HepG2 (cell line): ENCODE results near the gene EPHA3. TPM values are rescaled to one million over a fixed set of nuclear protein-coding genes. Genes with fewer than 3 reads are reported as not detected.

Source experiments
- ATAC-seq: fragments of 200-7000 bp; cut with Tn5 transposase; 3 replicates; pipeline ENCODE4 v1.9.1; 2020; ENCODE audit warnings: mild to moderate bottlenecking, moderate library complexity
- BruUV-seq: library from RNA; stranded (reverse); fragments of 400-500 nt; replicated peaks from 2 replicates; lab custom pipeline; 2021; lab: Mats Ljungman, UMichigan
- CTCF ChIA-PET: fragments of 300-600 bp; formaldehyde crosslinking; extraction: SDS; loops from one replicate; lab custom pipeline; 2021; ENCODE audit warnings: low total read pairs, inconsistent platforms, low intra/inter-chr PET ratio; lab: Yijun Ruan, JAX
- POLR2A ChIA-PET: fragments of 350-600 bp; sonication (Branson Sonifier 250); formaldehyde crosslinking; loops from one replicate; lab custom pipeline; 2020; ENCODE audit warnings: antibody characterized with exemption, inconsistent platforms; lab: Yijun Ruan, JAX
- DNase-seq: peaks from one replicate; pipeline ENCODE4 v3.0.0-alpha.2; 2015; ENCODE audit warnings: low spot score
- FAIRE-seq: peaks from 3 replicates; lab custom pipeline; 2011; peaks lifted over from hg19 to GRCh38; lab: Jason Lieb, UNC
- H2AFZ ChIP-seq: one replicate; pipeline ENCODE4 v1.6.1; 2011; ENCODE audit warnings: low read length, inconsistent platforms
- H3K27ac ChIP-seq: fragments of 300-600 bp; 3 replicates; pipeline ENCODE4 v1.8.0; 2011; ENCODE audit warnings: mixed run types, mild to moderate bottlenecking, mixed read lengths, low read length, inconsistent platforms; ENCODE audit not compliant: insufficient read depth; ENCODE audit errors: extremely low read length
- H3K27me3 ChIP-seq, 2 experiments: fragments of 200-600 bp in 1 of 2; 2 replicates in 1 of 2; 3 replicates in 1 of 2; pipeline versions ENCODE4 v1.6.0 to v1.8.0; 2011; ENCODE audit warnings: low read length in 2 of 2, mild to moderate bottlenecking in 2 of 2, moderate library complexity in 2 of 2, inconsistent platforms in 1 of 2; ENCODE audit not compliant: insufficient read depth in 2 of 2, control insufficient read depth in 1 of 2
- H3K36me3 ChIP-seq, 2 experiments: fragments of 200-600 bp in 1 of 2; replicated peaks in 1 of 2; 2 replicates in 1 of 2; 3 replicates in 1 of 2; pipeline versions ENCODE4 v1.5.1 to v1.8.0; 2011; ENCODE audit warnings: low read length in 2 of 2, inconsistent platforms in 1 of 2; ENCODE audit not compliant: insufficient read depth in 2 of 2, control insufficient read depth in 1 of 2
- H3K4me1 ChIP-seq: 2 replicates; pipeline ENCODE4 v1.5.1; 2012; ENCODE audit warnings: low read length, inconsistent platforms; ENCODE audit not compliant: insufficient read depth
- H3K4me2 ChIP-seq: 2 replicates; pipeline ENCODE4 v1.6.0; 2011; ENCODE audit warnings: low read depth, low read length, inconsistent platforms
- H3K4me3 ChIP-seq, 3 experiments: fragments of 200-600 bp in 1 of 3; sonication (generic), shearing (Covaris generic) in 1 of 3; replicated peaks in 1 of 3; 2 replicates each; pipeline ENCODE4 v1.5.1; 2011 to 2016; ENCODE audit warnings: low read length in 3 of 3, inconsistent platforms in 2 of 3, low read depth in 2 of 3, mild to moderate bottlenecking in 2 of 3, control low read depth in 1 of 3, mixed read lengths in 1 of 3; ENCODE audit not compliant: insufficient read depth in 1 of 3
- H3K79me2 ChIP-seq: one replicate; pipeline ENCODE4 v1.6.1; 2011; ENCODE audit warnings: low read length, inconsistent platforms; ENCODE audit not compliant: insufficient read depth
- H3K9ac ChIP-seq: 2 replicates; pipeline ENCODE4 v1.6.0; 2011; ENCODE audit warnings: mild to moderate bottlenecking, low read depth, low read length, inconsistent platforms; ENCODE audit not compliant: insufficient read depth
- H3K9me3 ChIP-seq: 2 replicates; pipeline ENCODE4 v1.5.1; 2012; ENCODE audit warnings: mild to moderate bottlenecking, low read length
- H4K20me1 ChIP-seq: 2 replicates; pipeline ENCODE4 v1.6.0; 2011; ENCODE audit warnings: inconsistent platforms, mild to moderate bottlenecking, low read length, moderate library complexity; ENCODE audit not compliant: insufficient read depth
- GATAD1 ChIP-seq: IDR thresholded peaks from 2 replicates; pipeline ENCODE4 v1.6.1; 2016; ENCODE audit warnings: missing genetic modification reagents, missing compliant biosample characterization
- GPBP1L1 ChIP-seq: sonication (generic); formaldehyde crosslinking; IDR thresholded peaks from 2 replicates; pipeline ENCODE4 v1.5.0; 2020; ENCODE audit warnings: mild to moderate bottlenecking, missing genetic modification reagents
- KIAA2018 ChIP-seq: sonication (generic); formaldehyde crosslinking; IDR thresholded peaks from 2 replicates; pipeline ENCODE4 v1.5.0; 2020; ENCODE audit warnings: mild to moderate bottlenecking, missing genetic modification reagents, borderline replicate concordance
- PATZ1 ChIP-seq: sonication (generic); formaldehyde crosslinking; IDR thresholded peaks from 2 replicates; pipeline ENCODE4 v1.4.0; 2020; ENCODE audit warnings: missing genetic modification reagents
- SUZ12 ChIP-seq: fragments of 150-350 bp; IDR thresholded peaks from 2 replicates; pipeline ENCODE4 v1.6.1; 2014; ENCODE audit warnings: low read depth, low read length
- U2AF2 ChIP-seq: fragments of 200-400 bp; formaldehyde crosslinking; IDR thresholded peaks from 2 replicates; pipeline ENCODE4 v1.6.1; 2017; ENCODE audit warnings: low read depth, mild to moderate bottlenecking, low read length
- ZNF546 ChIP-seq: sonication (generic); formaldehyde crosslinking; conservative IDR thresholded peaks from 2 replicates; pipeline ENCODE4 v1.8.1; 2023; ENCODE audit warnings: mild to moderate bottlenecking, missing genetic modification reagents
- ZNF616 ChIP-seq: sonication (generic); formaldehyde crosslinking; IDR thresholded peaks from 2 replicates; pipeline ENCODE4 v1.5.0; 2020; ENCODE audit warnings: low read depth, mild to moderate bottlenecking, missing genetic modification reagents
- ZSCAN5A ChIP-seq: sonication (generic); formaldehyde crosslinking; IDR thresholded peaks from 2 replicates; pipeline ENCODE4 v1.8.0; 2022; ENCODE audit warnings: mild to moderate bottlenecking, missing genetic modification reagents, borderline replicate concordance
- WGBS: methylation state at CpG from one replicate; pipeline ENCODE4 v1.1.6; 2017; ENCODE audit warnings: low lambda C conversion rate; 5-methylcytosine and 5-hydroxymethylcytosine counted together
- in situ Hi-C: cut with HindIII; loops from 2 replicates; pipeline ENCODE4 v1.10.0; 2017; ENCODE audit warnings: low pct_unique_long_range_greater_than_20kb; ENCODE audit not compliant: extremely low pct_ligation_motif_present
- intact Hi-C: fragments of 100-400 bp; cut with micrococcal nuclease; formaldehyde crosslinking; loops from one replicate; pipeline ENCODE4 v1.10.0; 2022; ENCODE audit not compliant: unreplicated experiment
- polyA plus RNA-seq, 8 experiments: library from polyadenylated mRNA; depleted of rRNA in 3 of 8; stranded (reverse) in 7 of 8; unstranded in 1 of 8; fragments of >200 nt; fragmentation: Illumina TruSeq in 4 of 8; extraction: Trizol in 4 of 8; gene quantifications; 2 replicates each; pipeline versions ENCODE4 v1.2.1 to v1.2.3, GENCODE V29; 2011 to 2016; ENCODE audit warnings: low read depth in 4 of 8, missing spikeins in 1 of 8, mixed read lengths in 1 of 8; ENCODE audit not compliant: insufficient read depth in 1 of 8
- total RNA-seq, 5 experiments: library from RNA; depleted of rRNA; stranded (reverse); fragments of >200 nt; fragmentation: Illumina TruSeq; extraction: Trizol; gene quantifications; 2 replicates each; pipeline ENCODE4 v1.2.3, GENCODE V29; 2016; ENCODE audit warnings: low read depth in 1 of 5

The EPHA3 gene
- total and polyA plus RNA-seq, 2 of the 13 experiments (the other 11 are each of a cell fraction or from before 2014, with no cell fraction given) = 0.01 TPM; not detected in 1

- Histone ChIP-seq H4K20me1 (no peaks in the 10 kb centered on the region), H2AFZ (no peak overlapping the region), H3K9ac (no peak overlapping the region), H3K27me3 (no peaks in the 10 kb centered on the region), H3K4me1 (no peaks in the 10 kb centered on the region), H3K36me3 (no peaks in the 10 kb centered on the region), H3K4me3 (no peak overlapping the region), H3K79me2 (no peaks in the 10 kb centered on the region), H3K9me3 (no peaks in the 10 kb centered on the region), H3K4me2 (no peak overlapping the region), H3K27ac (no peak overlapping the region)
- ATAC-seq (no peak), DNase-seq (no peak), FAIRE-seq (no peak)
- no TSS peak for BruUV-seq
- in situ Hi-C loops (no loop called here), intact Hi-C loops (no loop called here)
- ChIA-PET CTCF (no interaction called here), POLR2A (no interaction called here)
- WGBS = 0% methylated on average over 1 of the region's 1 CpG
- TF ChIP-seq ZSCAN5A = no peak
- no peak for TF ChIP-seq ZNF546 (CRISPR knock-in tag)
- no peak for TF ChIP-seq PATZ1 (CRISPR knock-in tag)
- no peak for TF ChIP-seq KIAA2018 (CRISPR knock-in tag)
- no peak for TF ChIP-seq U2AF2
- no peak for TF ChIP-seq GPBP1L1 (CRISPR knock-in tag)
- no peak for TF ChIP-seq GATAD1
- no peak for TF ChIP-seq SUZ12
- TF ChIP-seq ZNF616 (CRISPR knock-in tag) = no peak
Measured at GRCh38 chr3:89326997-89327396, 219.6 kb downstream of the EPHA3 start.
